ENCODE results near the gene SLC19A3. TPM values are rescaled to one million over a fixed set of nuclear protein-coding genes. Genes with fewer than 3 reads are reported as not detected.

The SLC19A3 gene
- total and polyA plus RNA-seq, 2 experiments from 2014 or later = 3.5 to 9.1 TPM

- Mint-ChIP-seq H3K27me3 (ENCODE audit: insufficient read depth, low read depth, poor library complexity) (no peaks in the 10 kb centered on the region), H3K27ac (no peak overlapping the region), H3K4me1 (peaks cover 10% of the 10 kb centered on the region), H3K4me3 (no peak overlapping the region), H3K9me3 (peaks cover 10% of the 10 kb centered on the region; the same call in 2 of the 3 replicates), H3K36me3 (ENCODE audit: low read depth) (peaks cover 3% of the 10 kb centered on the region; the same call in 2 of the 3 replicates)
- TF ChIP-seq, protein P1, sequence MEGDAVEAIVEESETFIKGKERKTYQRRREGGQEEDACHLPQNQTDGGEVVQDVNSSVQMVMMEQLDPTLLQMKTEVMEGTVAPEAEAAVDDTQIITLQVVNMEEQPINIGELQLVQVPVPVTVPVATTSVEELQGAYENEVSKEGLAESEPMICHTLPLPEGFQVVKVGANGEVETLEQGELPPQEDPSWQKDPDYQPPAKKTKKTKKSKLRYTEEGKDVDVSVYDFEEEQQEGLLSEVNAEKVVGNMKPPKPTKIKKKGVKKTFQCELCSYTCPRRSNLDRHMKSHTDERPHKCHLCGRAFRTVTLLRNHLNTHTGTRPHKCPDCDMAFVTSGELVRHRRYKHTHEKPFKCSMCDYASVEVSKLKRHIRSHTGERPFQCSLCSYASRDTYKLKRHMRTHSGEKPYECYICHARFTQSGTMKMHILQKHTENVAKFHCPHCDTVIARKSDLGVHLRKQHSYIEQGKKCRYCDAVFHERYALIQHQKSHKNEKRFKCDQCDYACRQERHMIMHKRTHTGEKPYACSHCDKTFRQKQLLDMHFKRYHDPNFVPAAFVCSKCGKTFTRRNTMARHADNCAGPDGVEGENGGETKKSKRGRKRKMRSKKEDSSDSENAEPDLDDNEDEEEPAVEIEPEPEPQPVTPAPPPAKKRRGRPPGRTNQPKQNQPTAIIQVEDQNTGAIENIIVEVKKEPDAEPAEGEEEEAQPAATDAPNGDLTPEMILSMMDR (conservative IDR thresholded peaks at IDR 0.05; ENCODE audit: low read depth in 2 of 2) = no peak
- TF ChIP-seq EZH2phosphoT487 (IDR thresholded peaks at IDR 0.05; ENCODE audit: unreplicated experiment) = no peak
- no peak for TF ChIP-seq POLR2AphosphoS5 (IDR thresholded peaks at IDR 0.05; ENCODE audit: low read depth)
- TF ChIP-seq, protein P2, sequence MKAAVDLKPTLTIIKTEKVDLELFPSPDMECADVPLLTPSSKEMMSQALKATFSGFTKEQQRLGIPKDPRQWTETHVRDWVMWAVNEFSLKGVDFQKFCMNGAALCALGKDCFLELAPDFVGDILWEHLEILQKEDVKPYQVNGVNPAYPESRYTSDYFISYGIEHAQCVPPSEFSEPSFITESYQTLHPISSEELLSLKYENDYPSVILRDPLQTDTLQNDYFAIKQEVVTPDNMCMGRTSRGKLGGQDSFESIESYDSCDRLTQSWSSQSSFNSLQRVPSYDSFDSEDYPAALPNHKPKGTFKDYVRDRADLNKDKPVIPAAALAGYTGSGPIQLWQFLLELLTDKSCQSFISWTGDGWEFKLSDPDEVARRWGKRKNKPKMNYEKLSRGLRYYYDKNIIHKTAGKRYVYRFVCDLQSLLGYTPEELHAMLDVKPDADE (IDR thresholded peaks at IDR 0.05) = no peak
- TF ChIP-seq, protein P3, sequence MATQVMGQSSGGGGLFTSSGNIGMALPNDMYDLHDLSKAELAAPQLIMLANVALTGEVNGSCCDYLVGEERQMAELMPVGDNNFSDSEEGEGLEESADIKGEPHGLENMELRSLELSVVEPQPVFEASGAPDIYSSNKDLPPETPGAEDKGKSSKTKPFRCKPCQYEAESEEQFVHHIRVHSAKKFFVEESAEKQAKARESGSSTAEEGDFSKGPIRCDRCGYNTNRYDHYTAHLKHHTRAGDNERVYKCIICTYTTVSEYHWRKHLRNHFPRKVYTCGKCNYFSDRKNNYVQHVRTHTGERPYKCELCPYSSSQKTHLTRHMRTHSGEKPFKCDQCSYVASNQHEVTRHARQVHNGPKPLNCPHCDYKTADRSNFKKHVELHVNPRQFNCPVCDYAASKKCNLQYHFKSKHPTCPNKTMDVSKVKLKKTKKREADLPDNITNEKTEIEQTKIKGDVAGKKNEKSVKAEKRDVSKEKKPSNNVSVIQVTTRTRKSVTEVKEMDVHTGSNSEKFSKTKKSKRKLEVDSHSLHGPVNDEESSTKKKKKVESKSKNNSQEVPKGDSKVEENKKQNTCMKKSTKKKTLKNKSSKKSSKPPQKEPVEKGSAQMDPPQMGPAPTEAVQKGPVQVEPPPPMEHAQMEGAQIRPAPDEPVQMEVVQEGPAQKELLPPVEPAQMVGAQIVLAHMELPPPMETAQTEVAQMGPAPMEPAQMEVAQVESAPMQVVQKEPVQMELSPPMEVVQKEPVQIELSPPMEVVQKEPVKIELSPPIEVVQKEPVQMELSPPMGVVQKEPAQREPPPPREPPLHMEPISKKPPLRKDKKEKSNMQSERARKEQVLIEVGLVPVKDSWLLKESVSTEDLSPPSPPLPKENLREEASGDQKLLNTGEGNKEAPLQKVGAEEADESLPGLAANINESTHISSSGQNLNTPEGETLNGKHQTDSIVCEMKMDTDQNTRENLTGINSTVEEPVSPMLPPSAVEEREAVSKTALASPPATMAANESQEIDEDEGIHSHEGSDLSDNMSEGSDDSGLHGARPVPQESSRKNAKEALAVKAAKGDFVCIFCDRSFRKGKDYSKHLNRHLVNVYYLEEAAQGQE (IDR thresholded peaks at IDR 0.05; ENCODE audit: unreplicated experiment) = no peak
- no peak for TF ChIP-seq STAT1 (IDR thresholded peaks at IDR 0.05; ENCODE audit: unreplicated experiment)
- no peak for TF ChIP-seq EZH2 (IDR thresholded peaks at IDR 0.05; ENCODE audit: low read depth, unreplicated experiment)
- TF ChIP-seq JUNB (IDR thresholded peaks at IDR 0.05; ENCODE audit: unreplicated experiment) = no peak
- no peak for TF ChIP-seq ZNF114 (CRISPR knock-in tag; IDR thresholded peaks at IDR 0.05)
- TF ChIP-seq NANOG (IDR thresholded peaks at IDR 0.05; ENCODE audit: borderline replicate concordance) = no peak
- no peak for TF ChIP-seq CREB1 (CRISPR knock-in tag; IDR thresholded peaks at IDR 0.05; ENCODE audit: low read depth)
- TF ChIP-seq ZNF331 (CRISPR knock-in tag; IDR thresholded peaks at IDR 0.05; ENCODE audit: low read depth) = no peak
- TF ChIP-seq, protein P4, sequence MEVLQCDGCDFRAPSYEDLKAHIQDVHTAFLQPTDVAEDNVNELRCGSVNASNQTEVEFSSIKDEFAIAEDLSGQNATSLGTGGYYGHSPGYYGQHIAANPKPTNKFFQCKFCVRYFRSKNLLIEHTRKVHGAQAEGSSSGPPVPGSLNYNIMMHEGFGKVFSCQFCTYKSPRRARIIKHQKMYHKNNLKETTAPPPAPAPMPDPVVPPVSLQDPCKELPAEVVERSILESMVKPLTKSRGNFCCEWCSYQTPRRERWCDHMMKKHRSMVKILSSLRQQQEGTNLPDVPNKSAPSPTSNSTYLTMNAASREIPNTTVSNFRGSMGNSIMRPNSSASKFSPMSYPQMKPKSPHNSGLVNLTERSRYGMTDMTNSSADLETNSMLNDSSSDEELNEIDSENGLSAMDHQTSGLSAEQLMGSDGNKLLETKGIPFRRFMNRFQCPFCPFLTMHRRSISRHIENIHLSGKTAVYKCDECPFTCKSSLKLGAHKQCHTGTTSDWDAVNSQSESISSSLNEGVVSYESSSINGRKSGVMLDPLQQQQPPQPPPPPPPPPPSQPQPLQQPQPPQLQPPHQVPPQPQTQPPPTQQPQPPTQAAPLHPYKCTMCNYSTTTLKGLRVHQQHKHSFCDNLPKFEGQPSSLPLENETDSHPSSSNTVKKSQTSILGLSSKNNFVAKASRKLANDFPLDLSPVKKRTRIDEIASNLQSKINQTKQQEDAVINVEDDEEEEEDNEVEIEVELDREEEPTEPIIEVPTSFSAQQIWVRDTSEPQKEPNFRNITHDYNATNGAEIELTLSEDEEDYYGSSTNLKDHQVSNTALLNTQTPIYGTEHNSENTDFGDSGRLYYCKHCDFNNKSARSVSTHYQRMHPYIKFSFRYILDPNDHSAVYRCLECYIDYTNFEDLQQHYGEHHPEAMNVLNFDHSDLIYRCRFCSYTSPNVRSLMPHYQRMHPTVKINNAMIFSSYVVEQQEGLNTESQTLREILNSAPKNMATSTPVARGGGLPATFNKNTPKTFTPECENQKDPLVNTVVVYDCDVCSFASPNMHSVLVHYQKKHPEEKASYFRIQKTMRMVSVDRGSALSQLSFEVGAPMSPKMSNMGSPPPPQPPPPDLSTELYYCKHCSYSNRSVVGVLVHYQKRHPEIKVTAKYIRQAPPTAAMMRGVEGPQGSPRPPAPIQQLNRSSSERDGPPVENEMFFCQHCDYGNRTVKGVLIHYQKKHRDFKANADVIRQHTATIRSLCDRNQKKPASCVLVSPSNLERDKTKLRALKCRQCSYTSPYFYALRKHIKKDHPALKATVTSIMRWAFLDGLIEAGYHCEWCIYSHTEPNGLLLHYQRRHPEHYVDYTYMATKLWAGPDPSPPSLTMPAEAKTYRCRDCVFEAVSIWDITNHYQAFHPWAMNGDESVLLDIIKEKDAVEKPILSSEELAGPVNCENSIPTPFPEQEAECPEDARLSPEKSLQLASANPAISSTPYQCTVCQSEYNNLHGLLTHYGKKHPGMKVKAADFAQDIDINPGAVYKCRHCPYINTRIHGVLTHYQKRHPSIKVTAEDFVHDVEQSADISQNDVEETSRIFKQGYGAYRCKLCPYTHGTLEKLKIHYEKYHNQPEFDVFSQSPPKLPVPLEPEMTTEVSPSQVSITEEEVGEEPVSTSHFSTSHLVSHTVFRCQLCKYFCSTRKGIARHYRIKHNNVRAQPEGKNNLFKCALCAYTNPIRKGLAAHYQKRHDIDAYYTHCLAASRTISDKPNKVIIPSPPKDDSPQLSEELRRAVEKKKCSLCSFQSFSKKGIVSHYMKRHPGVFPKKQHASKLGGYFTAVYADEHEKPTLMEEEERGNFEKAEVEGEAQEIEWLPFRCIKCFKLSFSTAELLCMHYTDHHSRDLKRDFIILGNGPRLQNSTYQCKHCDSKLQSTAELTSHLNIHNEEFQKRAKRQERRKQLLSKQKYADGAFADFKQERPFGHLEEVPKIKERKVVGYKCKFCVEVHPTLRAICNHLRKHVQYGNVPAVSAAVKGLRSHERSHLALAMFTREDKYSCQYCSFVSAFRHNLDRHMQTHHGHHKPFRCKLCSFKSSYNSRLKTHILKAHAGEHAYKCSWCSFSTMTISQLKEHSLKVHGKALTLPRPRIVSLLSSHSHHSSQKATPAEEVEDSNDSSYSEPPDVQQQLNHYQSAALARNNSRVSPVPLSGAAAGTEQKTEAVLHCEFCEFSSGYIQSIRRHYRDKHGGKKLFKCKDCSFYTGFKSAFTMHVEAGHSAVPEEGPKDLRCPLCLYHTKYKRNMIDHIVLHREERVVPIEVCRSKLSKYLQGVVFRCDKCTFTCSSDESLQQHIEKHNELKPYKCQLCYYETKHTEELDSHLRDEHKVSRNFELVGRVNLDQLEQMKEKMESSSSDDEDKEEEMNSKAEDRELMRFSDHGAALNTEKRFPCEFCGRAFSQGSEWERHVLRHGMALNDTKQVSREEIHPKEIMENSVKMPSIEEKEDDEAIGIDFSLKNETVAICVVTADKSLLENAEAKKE (CRISPR knock-in tag; IDR thresholded peaks at IDR 0.05) = no peak
- Histone ChIP-seq H3K4me2 (no peak overlapping the region), H4K20me1 (replicated peaks; ENCODE audit: insufficient read depth) (no peaks in the 10 kb centered on the region), H3K36me3 (ENCODE audit: insufficient read depth) (no peaks in the 10 kb centered on the region), H3K4me1 (ENCODE audit: insufficient read depth) (peaks cover 10% of the 10 kb centered on the region), H2AFZ (no peak overlapping the region), H3K4me3 (no peak overlapping the region), H3K79me2 (replicated peaks; ENCODE audit: insufficient read depth) (no peaks in the 10 kb centered on the region; the same call in 1 of the 2 replicates), H3K27me3 (ENCODE audit: insufficient read depth) (no peaks in the 10 kb centered on the region), H3F3A (replicated peaks; ENCODE audit: low read depth) (no peaks in the 10 kb centered on the region), H3K27ac (ENCODE audit: low read depth) (no peak overlapping the region), H3K9me2 (ENCODE audit: insufficient read depth) (no peaks in the 10 kb centered on the region)
- DNase-seq (ENCODE audit: low spot score) = no peak
- no peak for ATAC-seq
These were observed 6.8 kb downstream of the SLC19A3 start for GRCh38 chr2:227710986-227711385.
